K562 (cell line): Measurements from ENCODE around the gene NECAB2.

Experiments
- CBFB ChIP-seq: sonication (generic); formaldehyde crosslinking; IDR thresholded peaks from 2 replicates; pipeline ENCODE4 v1.4.0; 2020; ENCODE audit warnings: mild to moderate bottlenecking, missing genetic modification reagents
- CHD2 ChIP-seq: IDR thresholded peaks from 2 replicates; pipeline ENCODE4 v1.6.1; 2011; ENCODE audit warnings: low read depth, low read length
- EP300 ChIP-seq: IDR thresholded peaks from 2 replicates; pipeline ENCODE4 v1.6.1; 2012; ENCODE audit warnings: low read length, improper control_type of control experiment
- EZH2 ChIP-seq: IDR thresholded peaks from 2 replicates; pipeline ENCODE4 v1.6.1; 2012; ENCODE audit warnings: low read depth, mild to moderate bottlenecking, inconsistent platforms, low read length, borderline replicate concordance
- IRF2 ChIP-seq: sonication (generic); formaldehyde crosslinking; IDR thresholded peaks from 2 replicates; pipeline ENCODE4 v1.8.1; 2022; ENCODE audit warnings: mild to moderate bottlenecking, missing genetic modification reagents
- MYC ChIP-seq, 2 experiments: fragments of 250-450 bp in 1 of 2; sonication (Bioruptor Pico) in 1 of 2; IDR thresholded peaks; 2 replicates each; pipeline versions ENCODE4 v1.5.1 to v1.6.1; 2012 to 2021; ENCODE audit warnings: low read depth in 2 of 2, borderline replicate concordance in 1 of 2, improper control_type of control experiment in 1 of 2, low read length in 1 of 2, mild to moderate bottlenecking in 1 of 2, moderate library complexity in 1 of 2
- THRAP3 ChIP-seq: fragments of 450-650 bp; IDR thresholded peaks from 2 replicates; pipeline ENCODE4 v1.6.1; 2016; ENCODE audit warnings: mild to moderate bottlenecking, inconsistent platforms, borderline replicate concordance
- ZFP30 ChIP-seq: fragments of 250-450 bp; sonication (Bioruptor Pico); IDR thresholded peaks from 2 replicates; pipeline ENCODE4 v1.8.0; 2022; ENCODE audit warnings: moderate library complexity, mild to moderate bottlenecking, inconsistent platforms, borderline replicate concordance
- ZKSCAN1 ChIP-seq: fragments of 150-350 bp; IDR thresholded peaks from 2 replicates; pipeline ENCODE4 v1.6.1; 2016; ENCODE audit warnings: low read depth, low read length
- TF ChIP-seq, protein P1 (sequence below), 3 experiments: IDR thresholded peaks in 2 of 3; conservative IDR thresholded peaks in 1 of 3; 2 replicates each; pipeline ENCODE4 v1.5.1; 2011 to 2012; ENCODE audit warnings: low read length in 3 of 3, mild to moderate bottlenecking in 3 of 3, control low read depth in 2 of 3, improper control_type of control experiment in 1 of 3, inconsistent platforms in 1 of 3, low read depth in 1 of 3, mixed read lengths in 1 of 3, moderate library complexity in 1 of 3; ENCODE audit not compliant: insufficient read depth in 2 of 3

DNA sequence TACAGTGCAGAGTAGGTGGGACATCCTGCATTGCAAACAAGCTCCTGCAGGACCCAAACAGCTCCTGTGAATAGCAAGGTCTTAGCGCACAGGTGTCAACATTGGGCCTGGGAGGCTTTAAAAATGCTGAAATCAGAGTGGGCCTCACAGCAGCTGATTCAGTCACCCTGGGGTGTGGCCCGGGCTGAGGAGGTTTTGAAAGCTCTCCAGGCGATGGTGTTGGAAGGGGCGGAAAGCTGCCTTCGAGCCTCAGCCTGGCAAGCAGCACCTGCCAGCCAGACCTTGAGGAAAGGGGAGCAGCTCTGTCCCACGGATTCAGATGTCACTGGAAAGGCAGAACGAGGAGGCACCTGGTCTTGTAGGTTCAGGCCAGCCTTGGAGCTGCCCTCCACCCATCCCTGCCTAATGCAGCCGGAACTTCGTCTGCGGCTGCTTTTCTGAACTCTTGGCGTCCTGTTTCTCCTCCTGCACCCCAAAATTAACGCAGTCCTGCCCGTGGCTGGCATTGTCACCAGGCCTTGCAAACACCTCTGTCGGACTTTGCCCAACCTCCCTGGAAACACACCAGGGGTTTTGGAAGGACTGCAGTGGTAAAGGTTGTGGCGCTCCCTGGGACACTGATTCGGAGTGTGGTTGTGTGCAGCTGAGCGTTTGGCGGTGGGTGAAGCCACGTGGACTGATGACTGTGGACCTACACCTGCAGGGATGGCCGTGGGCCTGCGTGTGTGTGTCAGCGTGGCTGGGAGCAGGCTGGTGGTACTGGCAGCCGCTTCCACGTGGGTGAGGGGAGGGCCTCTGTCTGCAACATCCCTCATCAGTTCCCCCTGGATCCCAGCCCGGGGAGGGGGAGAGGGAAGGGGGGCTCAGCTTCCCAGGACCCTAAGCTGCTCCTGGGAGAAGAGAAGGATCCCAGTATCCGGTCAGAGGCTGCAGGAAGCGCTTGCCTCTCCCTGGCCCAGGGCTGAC, 3.4 kb downstream of the NECAB2 start:
- TF ChIP-seq CHD2, result no peak
- TF ChIP-seq THRAP3, result no peak
- TF ChIP-seq, protein P1, sequence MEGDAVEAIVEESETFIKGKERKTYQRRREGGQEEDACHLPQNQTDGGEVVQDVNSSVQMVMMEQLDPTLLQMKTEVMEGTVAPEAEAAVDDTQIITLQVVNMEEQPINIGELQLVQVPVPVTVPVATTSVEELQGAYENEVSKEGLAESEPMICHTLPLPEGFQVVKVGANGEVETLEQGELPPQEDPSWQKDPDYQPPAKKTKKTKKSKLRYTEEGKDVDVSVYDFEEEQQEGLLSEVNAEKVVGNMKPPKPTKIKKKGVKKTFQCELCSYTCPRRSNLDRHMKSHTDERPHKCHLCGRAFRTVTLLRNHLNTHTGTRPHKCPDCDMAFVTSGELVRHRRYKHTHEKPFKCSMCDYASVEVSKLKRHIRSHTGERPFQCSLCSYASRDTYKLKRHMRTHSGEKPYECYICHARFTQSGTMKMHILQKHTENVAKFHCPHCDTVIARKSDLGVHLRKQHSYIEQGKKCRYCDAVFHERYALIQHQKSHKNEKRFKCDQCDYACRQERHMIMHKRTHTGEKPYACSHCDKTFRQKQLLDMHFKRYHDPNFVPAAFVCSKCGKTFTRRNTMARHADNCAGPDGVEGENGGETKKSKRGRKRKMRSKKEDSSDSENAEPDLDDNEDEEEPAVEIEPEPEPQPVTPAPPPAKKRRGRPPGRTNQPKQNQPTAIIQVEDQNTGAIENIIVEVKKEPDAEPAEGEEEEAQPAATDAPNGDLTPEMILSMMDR (IDR thresholded peaks at IDR 0.05 in 2 of 3, conservative IDR thresholded peaks at IDR 0.05 in 1 of 3; ENCODE audit: insufficient read depth in 2 of 3, low read depth in 1 of 3, low read length in 3 of 3), result no peak
- TF ChIP-seq ZKSCAN1, result no peak
- TF ChIP-seq EP300, result no peak
- TF ChIP-seq MYC (IDR thresholded peaks at IDR 0.05; ENCODE audit: low read depth, low read length), result no peak
- no peak for TF ChIP-seq MYC (CRISPR knock-in tag; IDR thresholded peaks at IDR 0.05; ENCODE audit: borderline replicate concordance, low read depth)
- TF ChIP-seq ZFP30 (CRISPR knock-in tag), result no peak
- TF ChIP-seq IRF2 (CRISPR knock-in tag), result no peak
- no peak for TF ChIP-seq EZH2
- TF ChIP-seq CBFB (CRISPR knock-in tag), result no peak
